ENCODE data around the gene IL23A. TPM values are rescaled to one million over a fixed set of nuclear protein-coding genes. Genes with fewer than 3 reads are reported as not detected.

Gene IL23A
- total RNA-seq, 4 donors from 2014 or later = not detected

DNA sequence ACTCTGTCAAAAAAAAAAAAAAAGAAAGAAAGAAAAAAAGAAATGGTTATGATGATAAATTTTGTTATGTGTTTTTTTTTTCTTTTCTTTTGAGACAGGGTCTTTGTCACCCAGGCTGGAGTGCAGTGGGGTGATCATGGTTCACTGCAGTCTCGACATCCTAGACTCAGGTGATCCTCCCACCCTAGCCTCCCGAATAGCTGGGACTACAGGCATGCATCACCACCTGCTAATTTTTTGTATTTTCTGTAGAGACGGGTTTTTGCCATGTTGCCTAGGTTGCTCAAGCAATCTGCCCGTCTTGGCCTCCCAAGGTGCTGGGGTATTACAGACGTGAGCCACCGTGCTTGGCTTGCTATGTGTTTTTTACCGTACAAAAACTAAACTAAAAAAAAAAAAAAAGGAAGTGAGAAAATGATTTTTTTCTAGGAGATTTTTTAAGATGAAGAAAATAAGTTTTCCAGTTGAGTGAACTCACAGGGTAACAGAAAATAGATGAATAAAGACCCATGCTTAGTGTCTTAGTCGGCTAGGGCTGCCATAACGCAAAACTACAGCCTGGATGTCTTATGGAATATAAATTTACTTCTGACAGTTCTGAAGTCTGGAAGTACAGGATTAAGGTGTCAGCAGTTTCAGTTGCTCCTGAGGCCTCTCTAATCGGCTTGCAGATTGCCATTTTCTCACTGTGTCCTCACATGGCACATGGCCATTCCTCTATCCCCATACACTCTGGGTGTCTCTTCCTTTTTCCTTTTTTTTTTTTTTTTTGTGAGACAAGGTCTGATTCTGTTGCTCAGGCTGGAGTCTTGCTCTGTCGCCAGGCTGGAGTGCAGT is 37.1 kb downstream of the IL23A start:
- WGBS, 2 donors = 74 to 75% methylated on average over 11 of the region's 11 CpGs
- Histone ChIP-seq H3K36me3 (no peaks in the 10 kb centered on the region), H3K4me3 (no peak overlapping the region), H3K27ac (no peak overlapping the region), H3K27me3 (no peaks in the 10 kb centered on the region), H3K9me3 (no peaks in the 10 kb centered on the region), H3K4me1 (no peaks in the 10 kb centered on the region)
- TF ChIP-seq, protein P1, sequence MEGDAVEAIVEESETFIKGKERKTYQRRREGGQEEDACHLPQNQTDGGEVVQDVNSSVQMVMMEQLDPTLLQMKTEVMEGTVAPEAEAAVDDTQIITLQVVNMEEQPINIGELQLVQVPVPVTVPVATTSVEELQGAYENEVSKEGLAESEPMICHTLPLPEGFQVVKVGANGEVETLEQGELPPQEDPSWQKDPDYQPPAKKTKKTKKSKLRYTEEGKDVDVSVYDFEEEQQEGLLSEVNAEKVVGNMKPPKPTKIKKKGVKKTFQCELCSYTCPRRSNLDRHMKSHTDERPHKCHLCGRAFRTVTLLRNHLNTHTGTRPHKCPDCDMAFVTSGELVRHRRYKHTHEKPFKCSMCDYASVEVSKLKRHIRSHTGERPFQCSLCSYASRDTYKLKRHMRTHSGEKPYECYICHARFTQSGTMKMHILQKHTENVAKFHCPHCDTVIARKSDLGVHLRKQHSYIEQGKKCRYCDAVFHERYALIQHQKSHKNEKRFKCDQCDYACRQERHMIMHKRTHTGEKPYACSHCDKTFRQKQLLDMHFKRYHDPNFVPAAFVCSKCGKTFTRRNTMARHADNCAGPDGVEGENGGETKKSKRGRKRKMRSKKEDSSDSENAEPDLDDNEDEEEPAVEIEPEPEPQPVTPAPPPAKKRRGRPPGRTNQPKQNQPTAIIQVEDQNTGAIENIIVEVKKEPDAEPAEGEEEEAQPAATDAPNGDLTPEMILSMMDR (IDR thresholded peaks at IDR 0.05) = no peak
- TF ChIP-seq POLR2A (IDR thresholded peaks at IDR 0.05) (no peak), EP300 (IDR thresholded peaks at IDR 0.05) (no peak)
- DNase-seq (ENCODE audit: low spot score in 2 of 2) = no peak

DNA sequence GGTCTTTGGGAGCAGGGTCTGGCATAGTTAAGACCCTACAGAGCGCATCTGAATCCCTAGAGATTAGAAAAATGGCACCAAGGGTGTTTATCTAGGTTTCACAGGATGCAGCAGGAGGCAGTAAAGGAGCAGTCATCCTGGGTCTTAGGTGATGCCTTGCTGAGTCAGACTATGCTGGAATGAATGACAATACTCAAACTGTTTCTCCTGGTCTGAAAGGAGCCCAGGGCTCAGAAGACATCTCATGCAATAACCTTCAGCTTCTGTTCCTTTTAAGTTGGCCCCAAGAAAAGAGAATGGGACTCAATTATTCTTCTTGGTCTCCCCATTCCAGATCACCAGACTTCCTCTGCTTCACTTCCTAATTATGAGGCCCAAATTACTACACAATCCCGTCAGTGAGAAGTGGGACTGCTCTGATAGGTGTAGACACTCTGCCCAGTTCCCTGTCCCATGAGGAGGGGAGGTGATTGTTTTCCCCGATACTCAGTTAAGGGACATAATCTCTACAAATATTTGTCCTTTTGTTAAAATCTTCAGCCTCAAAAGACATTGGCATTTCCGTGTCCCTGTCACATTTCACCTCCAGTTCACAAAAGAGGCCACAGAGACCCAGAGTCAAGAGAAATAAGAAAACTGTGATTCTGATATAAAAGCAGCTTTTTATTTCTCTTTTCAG is 38.8 kb downstream of the IL23A start:
- Histone ChIP-seq H3K4me3 (no peak overlapping the region), H3K4me1 (no peaks in the 10 kb centered on the region), H3K9me3 (no peaks in the 10 kb centered on the region), H3K36me3 (no peaks in the 10 kb centered on the region), H3K27ac (no peak overlapping the region), H3K27me3 (no peaks in the 10 kb centered on the region)
- DNase-seq (ENCODE audit: low spot score in 2 of 2) = no peak
- TF ChIP-seq EP300 (IDR thresholded peaks at IDR 0.05) (no peak), POLR2A (IDR thresholded peaks at IDR 0.05) (no peak)
- TF ChIP-seq, protein P1 (IDR thresholded peaks at IDR 0.05) = no peak
- WGBS, 2 donors = 55 to 56% methylated on average over 4 of the region's 4 CpGs

DNA sequence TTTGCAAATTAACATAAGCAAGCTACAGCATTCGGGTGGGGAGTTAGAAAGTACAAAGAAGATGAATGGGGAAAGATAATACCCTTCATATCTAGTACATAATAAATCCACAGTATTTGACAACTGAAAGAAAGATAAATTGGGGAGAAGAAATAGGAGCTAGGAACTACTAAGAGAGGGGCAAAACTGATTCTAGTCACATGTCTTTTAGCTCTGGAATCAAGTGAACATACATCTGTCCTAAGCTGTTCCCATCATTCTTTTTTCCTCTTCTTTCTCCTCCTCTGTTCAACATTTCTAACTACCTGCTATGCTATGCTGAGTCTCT is 39.3 kb downstream of the IL23A start:
- no peak overlapping the region for H3K4me3 ChIP-seq
- WGBS, 2 donors = 32 to 34% methylated on average over 1 of the region's 1 CpG
- TF ChIP-seq, protein P1 (IDR thresholded peaks at IDR 0.05) = no peak
- no peak for TF ChIP-seq EP300 (IDR thresholded peaks at IDR 0.05)
- no peak for TF ChIP-seq POLR2A (IDR thresholded peaks at IDR 0.05)

DNA sequence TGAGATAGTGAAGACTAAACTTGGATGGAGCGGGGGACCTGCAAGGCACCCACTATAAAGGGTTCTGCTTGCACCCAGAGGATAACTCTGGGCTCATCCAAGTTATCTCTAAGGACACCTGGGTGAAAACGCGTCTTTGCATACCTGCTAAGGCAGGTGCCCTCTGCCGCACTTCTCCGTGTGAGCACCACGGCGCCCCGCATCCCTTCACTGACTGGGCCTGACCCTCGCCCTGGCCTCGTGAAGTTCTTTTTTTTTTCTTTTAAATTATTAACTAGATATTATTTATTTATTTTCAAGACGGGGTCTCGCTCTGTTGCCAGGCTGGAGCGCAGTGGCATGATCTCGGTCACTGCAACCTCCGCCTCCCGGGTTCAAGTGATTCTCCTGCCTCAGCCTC is 43.9 kb downstream of the IL23A start:
- no peaks in the 10 kb centered on the region for H3K9me3 ChIP-seq
- H3K36me3 ChIP-seq = no peaks in the 10 kb centered on the region
- DNase-seq (ENCODE audit: low spot score in 2 of 2) = no peak
- H3K4me1 ChIP-seq = no peaks in the 10 kb centered on the region
- no peak overlapping the region for H3K27ac ChIP-seq
- TF ChIP-seq EP300 (IDR thresholded peaks at IDR 0.05) = no peak
- no peak for TF ChIP-seq POLR2A (IDR thresholded peaks at IDR 0.05)
- TF ChIP-seq, protein P1 (IDR thresholded peaks at IDR 0.05) = no peak
- H3K4me3 ChIP-seq = no peak overlapping the region
- no peaks in the 10 kb centered on the region for H3K27me3 ChIP-seq
- 93% methylated on average over 16 of the region's 16 CpGs for WGBS, 2 donors

More for the DNA sequence above, 39.3 kb downstream of the IL23A start:
- Histone ChIP-seq H3K27me3 (no peaks in the 10 kb centered on the region), H3K4me1 (no peaks in the 10 kb centered on the region), H3K27ac (no peak overlapping the region), H3K9me3 (no peaks in the 10 kb centered on the region), H3K36me3 (no peaks in the 10 kb centered on the region)
- DNase-seq (ENCODE audit: low spot score in 2 of 2) = no peak

DNA sequence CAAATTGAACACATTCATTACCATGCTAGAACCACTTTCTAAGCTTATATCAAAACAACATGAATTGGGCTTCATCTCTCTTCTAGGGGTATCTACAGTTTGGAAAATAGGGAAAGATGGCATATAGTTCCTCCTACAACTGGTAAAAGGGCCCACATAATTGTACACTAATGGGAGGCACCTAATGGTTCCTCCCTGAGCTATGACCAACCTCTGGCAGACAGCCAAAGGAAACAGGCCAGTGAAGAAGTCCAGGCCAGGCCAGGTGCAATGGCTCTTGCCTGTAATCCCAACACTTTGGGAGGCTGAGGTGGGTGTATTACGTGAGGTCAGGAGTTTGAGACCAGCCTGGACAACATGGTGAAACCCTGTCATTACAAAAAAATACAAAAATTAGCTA is 47.2 kb downstream of the IL23A start:
- TF ChIP-seq, protein P1 (IDR thresholded peaks at IDR 0.05) = no peak
- no peak for TF ChIP-seq EP300 (IDR thresholded peaks at IDR 0.05)
- no peak for TF ChIP-seq POLR2A (IDR thresholded peaks at IDR 0.05)
- H3K27ac ChIP-seq = no peak overlapping the region
- H3K4me3 ChIP-seq = no peak overlapping the region
- no peaks in the 10 kb centered on the region for H3K27me3 ChIP-seq
- no peaks in the 10 kb centered on the region for H3K36me3 ChIP-seq
- WGBS, 2 donors = 92 to 100% methylated on average over 1 of the region's 1 CpG
- no peak for DNase-seq (ENCODE audit: low spot score in 2 of 2)
- H3K4me1 ChIP-seq = no peaks in the 10 kb centered on the region
- no peaks in the 10 kb centered on the region for H3K9me3 ChIP-seq

All from tibial nerve (tissue), 4 donors.